ENCODE results near the gene TAL1.

TAL1 gene

DNA sequence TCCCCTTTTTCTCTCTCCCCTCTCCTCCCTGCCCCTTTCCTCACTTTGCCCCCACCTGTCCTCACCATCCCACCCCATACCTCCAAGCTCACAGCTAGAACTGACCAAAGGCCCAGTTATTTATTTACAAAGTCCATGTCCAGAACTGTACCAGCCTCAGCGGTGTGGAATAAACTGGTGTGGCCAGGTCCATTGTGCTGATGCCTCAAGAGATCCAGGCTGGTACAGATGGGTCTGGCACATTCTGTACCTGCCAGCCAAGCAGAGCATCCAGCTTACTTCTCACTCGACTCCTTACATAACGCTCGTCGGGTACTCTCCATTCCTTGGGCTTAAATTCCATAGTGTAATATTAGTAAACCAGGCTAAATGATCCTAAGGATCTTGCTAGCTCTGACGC lies 54.0 kb downstream of the TAL1 start:
- no peak for DNase-seq (ENCODE audit: low read depth in 1 of 2, low spot score in 1 of 2)

DNA sequence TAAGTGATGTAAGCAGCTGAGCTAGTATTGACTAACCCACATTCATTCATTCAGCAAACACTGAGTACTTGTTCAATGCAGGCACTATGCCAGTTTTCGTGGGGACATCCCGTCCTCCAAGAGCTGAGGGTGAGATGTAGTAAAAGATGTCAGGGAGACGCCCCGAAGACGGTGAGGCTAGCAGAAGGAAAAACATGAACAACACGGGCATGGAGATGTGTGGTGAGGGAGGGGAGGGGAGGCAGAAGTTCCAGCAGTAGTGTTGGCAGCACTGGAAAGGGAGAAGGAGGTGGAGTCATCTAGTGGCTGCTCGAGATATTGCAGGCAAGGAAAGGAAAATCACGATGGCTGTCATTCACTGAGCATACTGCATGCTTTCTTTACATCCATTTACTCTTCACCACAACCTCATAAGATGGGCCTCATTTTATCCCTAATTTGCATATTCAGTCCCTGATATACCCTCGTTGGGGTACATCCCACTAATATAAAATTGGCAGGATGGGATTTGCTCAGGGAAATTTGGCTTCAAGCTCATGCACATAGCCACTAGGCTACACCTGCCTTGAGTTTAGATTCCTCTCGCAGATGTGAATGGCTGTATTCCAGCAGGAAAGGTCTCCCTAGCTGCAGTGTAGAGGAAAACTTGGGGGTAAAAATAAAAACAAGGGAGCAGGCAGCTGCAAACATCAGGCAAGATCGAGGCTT lies 56.6 kb downstream of the TAL1 start:
- DNase-seq (ENCODE audit: low read depth in 1 of 2, low spot score in 1 of 2) = peak in 1 of 2 donors; percentile 10

DNA sequence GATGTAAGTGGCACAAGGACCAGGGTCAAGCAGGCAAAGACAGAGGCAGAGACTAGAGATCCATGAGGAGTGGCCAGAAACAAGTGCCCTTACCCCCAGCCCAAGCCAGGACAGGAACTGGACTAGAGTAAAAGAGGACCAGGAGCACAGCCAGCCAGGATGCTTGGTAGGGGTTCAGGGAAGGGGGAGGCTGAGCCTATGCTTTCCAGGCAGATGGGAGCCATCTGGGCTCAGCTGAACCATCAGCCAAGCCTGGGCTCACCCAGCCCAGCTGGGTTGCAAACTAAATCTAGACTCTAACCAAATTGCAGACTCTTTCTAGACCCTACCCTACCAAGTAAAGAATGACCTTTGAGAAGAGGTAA lies 57.4 kb downstream of the TAL1 start:
- DNase-seq (ENCODE audit: low read depth in 1 of 2, low spot score in 1 of 2) = no peak

GRCh38 chr1:47172782-47173181 lies 59.2 kb downstream of the TAL1 start:
- DNase-seq (ENCODE audit: low read depth in 1 of 2, low spot score in 1 of 2) = no peak
